ENCODE results near the gene IRF4. TPM values are rescaled to one million over a fixed set of nuclear protein-coding genes. Genes with fewer than 3 reads are reported as not detected.

The IRF4 gene
- total RNA-seq, 1 donor from 2014 or later = 0.05 TPM

- no peak for TF ChIP-seq CTCF (IDR thresholded peaks at IDR 0.05)
- peaks cover 6% of the 10 kb centered on the region for H3K36me3 Mint-ChIP-seq (ENCODE audit: low read depth)
- DNase-seq (ENCODE audit: low spot score) = peak; percentile 85
- H3K9me3 Mint-ChIP-seq (ENCODE audit: low read depth) = peaks cover 45% of the 10 kb centered on the region
- peaks cover 12% of the 10 kb centered on the region for H3K27me3 Mint-ChIP-seq (ENCODE audit: low read depth)
- H3K27ac Mint-ChIP-seq (ENCODE audit: unreplicated experiment) = no peak overlapping the region
- no peaks in the 10 kb centered on the region for H3K4me1 Mint-ChIP-seq (ENCODE audit: low read depth)
- no peak overlapping the region for H3K4me3 Mint-ChIP-seq (ENCODE audit: unreplicated experiment)
Measured at GRCh38 chr6:365835-366234, 25.7 kb upstream of the IRF4 start.

GRCh38 chr6:366389-367297 is 24.9 kb upstream of the IRF4 start:
- no peak overlapping the region for H3K27ac Mint-ChIP-seq (ENCODE audit: unreplicated experiment)
- TF ChIP-seq CTCF (IDR thresholded peaks at IDR 0.05) = no peak
- no peaks in the 10 kb centered on the region for H3K4me1 Mint-ChIP-seq (ENCODE audit: low read depth)
- no peak overlapping the region for H3K4me3 Mint-ChIP-seq (ENCODE audit: unreplicated experiment)
- H3K36me3 Mint-ChIP-seq (ENCODE audit: low read depth) = peaks cover 6% of the 10 kb centered on the region
- peaks cover 41% of the 10 kb centered on the region for H3K9me3 Mint-ChIP-seq (ENCODE audit: low read depth)
- H3K27me3 Mint-ChIP-seq (ENCODE audit: low read depth) = peaks cover 12% of the 10 kb centered on the region
- peak; percentile 92 for DNase-seq (ENCODE audit: low spot score)

GRCh38 chr6:367298-367794 is 24.2 kb upstream of the IRF4 start:
- peaks cover 6% of the 10 kb centered on the region for H3K36me3 Mint-ChIP-seq (ENCODE audit: low read depth)
- peaks cover 12% of the 10 kb centered on the region for H3K27me3 Mint-ChIP-seq (ENCODE audit: low read depth)
- no peak for TF ChIP-seq CTCF (IDR thresholded peaks at IDR 0.05)
- H3K4me1 Mint-ChIP-seq (ENCODE audit: low read depth) = no peaks in the 10 kb centered on the region
- H3K27ac Mint-ChIP-seq (ENCODE audit: unreplicated experiment) = no peak overlapping the region
- peak; percentile 18 for DNase-seq (ENCODE audit: low spot score)
- H3K4me3 Mint-ChIP-seq (ENCODE audit: unreplicated experiment) = no peak overlapping the region
- peaks cover 36% of the 10 kb centered on the region for H3K9me3 Mint-ChIP-seq (ENCODE audit: low read depth)

- peak; percentile 79 for DNase-seq (ENCODE audit: low spot score)
- Mint-ChIP-seq H3K27ac (ENCODE audit: unreplicated experiment) (no peak overlapping the region), H3K4me3 (ENCODE audit: unreplicated experiment) (no peak overlapping the region), H3K4me1 (ENCODE audit: low read depth) (no peaks in the 10 kb centered on the region), H3K27me3 (ENCODE audit: low read depth) (peaks cover 17% of the 10 kb centered on the region), H3K9me3 (ENCODE audit: low read depth) (peaks cover 31% of the 10 kb centered on the region), H3K36me3 (ENCODE audit: low read depth) (peaks cover 6% of the 10 kb centered on the region)
- no peak for TF ChIP-seq CTCF (IDR thresholded peaks at IDR 0.05)
Measured at GRCh38 chr6:367891-368630, 23.5 kb upstream of the IRF4 start.

Measured in chondrocyte (in vitro differentiated cells).